Mesodermal cell (in vitro differentiated cells): ENCODE data around the gene METTL17. TPM values are rescaled to one million over a fixed set of nuclear protein-coding genes. Genes with fewer than 3 reads are reported as not detected.
A peak's percentile ranks its signal among the peaks of the same experiment; 100 is the strongest.
"Not testable (repeated sequence)": the region's sequence is repeated elsewhere in the genome, so short reads cannot be mapped to it uniquely, and the experiment has no call there.

Experiments used
- H3K27ac ChIP-seq: 2 replicates; pipeline ENCODE4 v1.7.0; 2013; ENCODE audit warnings: mild to moderate bottlenecking, low read depth, low read length, moderate library complexity; ENCODE audit not compliant: severe bottlenecking
- H3K36me3 ChIP-seq: 2 replicates; pipeline ENCODE4 v1.7.1; 2013; ENCODE audit warnings: mild to moderate bottlenecking, low read length, moderate library complexity; ENCODE audit not compliant: control insufficient read depth, insufficient read depth
- H3K4me1 ChIP-seq: one replicate; pipeline ENCODE4 v1.7.1; 2013; ENCODE audit warnings: mild to moderate bottlenecking, low read length; ENCODE audit not compliant: insufficient read depth, control insufficient read depth, poor library complexity, severe bottlenecking
- H3K4me3 ChIP-seq: 2 replicates; pipeline ENCODE4 v1.7.0; 2013; ENCODE audit warnings: low read length, control low read depth, mild to moderate bottlenecking; ENCODE audit not compliant: insufficient read depth, poor library complexity, severe bottlenecking; ENCODE audit errors: extremely low read depth
- H3K9me3 ChIP-seq: 2 replicates; pipeline ENCODE4 v1.7.1; 2013; ENCODE audit warnings: mild to moderate bottlenecking, low read length, moderate library complexity; ENCODE audit not compliant: control insufficient read depth
- WGBS, 2 experiments: methylation state at CpG; one replicate each; pipeline ENCODE4 v1.1.5; 2013; ENCODE audit warnings: missing lambda C conversion rate in 2 of 2; ENCODE audit not compliant: insufficient coverage in 2 of 2; 5-methylcytosine and 5-hydroxymethylcytosine counted together
- polyA plus RNA-seq, 2 experiments: library from polyadenylated mRNA; stranded (reverse); fragments of 50-300 nt; gene quantifications; one replicate each; pipeline ENCODE4 v1.2.3, GENCODE V29; 2013

Gene METTL17, protein sequence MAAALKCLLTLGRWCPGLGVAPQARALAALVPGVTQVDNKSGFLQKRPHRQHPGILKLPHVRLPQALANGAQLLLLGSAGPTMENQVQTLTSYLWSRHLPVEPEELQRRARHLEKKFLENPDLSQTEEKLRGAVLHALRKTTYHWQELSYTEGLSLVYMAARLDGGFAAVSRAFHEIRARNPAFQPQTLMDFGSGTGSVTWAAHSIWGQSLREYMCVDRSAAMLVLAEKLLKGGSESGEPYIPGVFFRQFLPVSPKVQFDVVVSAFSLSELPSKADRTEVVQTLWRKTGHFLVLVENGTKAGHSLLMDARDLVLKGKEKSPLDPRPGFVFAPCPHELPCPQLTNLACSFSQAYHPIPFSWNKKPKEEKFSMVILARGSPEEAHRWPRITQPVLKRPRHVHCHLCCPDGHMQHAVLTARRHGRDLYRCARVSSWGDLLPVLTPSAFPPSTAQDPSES
- 83.4 TPM for polyA plus RNA-seq (2013, experiment 1 of 2)
- polyA plus RNA-seq (2013, experiment 2 of 2), result 78.6 TPM

DNA sequence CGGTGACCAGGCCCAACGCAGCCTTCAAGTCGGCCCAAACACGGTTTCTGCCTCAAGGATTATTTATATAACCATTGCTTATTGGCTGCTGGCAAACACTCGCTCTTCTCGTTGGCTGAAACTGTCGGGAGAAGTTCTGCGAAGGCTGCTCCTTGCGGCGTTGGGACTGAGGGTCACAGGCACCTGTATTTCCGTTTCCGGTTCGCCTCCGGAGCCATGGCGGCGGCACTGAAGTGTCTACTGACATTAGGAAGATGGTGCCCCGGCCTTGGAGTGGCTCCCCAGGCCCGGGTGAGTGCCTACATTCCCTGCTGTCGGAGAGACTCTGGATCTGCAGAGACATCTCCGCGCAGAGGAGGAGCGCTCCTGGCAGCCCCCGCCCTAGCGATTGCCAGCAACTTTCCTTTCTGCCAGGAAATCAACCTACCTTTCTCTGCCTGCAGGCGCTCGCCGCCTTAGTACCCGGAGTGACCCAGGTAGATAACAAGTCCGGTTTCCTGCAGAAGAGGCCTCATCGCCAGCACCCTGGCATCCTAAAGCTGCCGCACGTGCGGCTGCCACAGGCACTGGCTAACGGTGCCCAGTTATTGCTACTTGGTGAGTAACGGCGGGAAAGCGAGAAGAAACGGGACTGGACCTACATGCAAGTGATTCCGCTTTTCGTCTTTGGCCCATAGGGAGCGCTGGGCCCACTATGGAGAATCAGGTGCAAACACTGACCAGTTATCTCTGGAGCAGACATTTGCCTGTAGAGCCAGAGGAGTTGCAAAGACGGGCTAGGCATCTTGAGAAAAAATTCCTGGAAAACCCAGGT, at the start of gene METTL17:
Gene METTL17 (plus strand): TSS at position 194 of the 814 bp plus-strand sequence. CDS start 23 bp downstream, at position 217.
- Histone ChIP-seq H3K9me3 (no peaks in the 10 kb centered on the region), H3K27ac (peak within 1 kb of the TSS; percentile 55), H3K4me3 (peak within 1 kb of the TSS; percentile 67), H3K4me1 (peaks cover 18% of the 10 kb centered on the region), H3K36me3 (peaks cover 34% of the 10 kb centered on the region)
- WGBS, 2 experiments, result 0% methylated on average over 40 to 41 of the region's 42 CpGs

DNA sequence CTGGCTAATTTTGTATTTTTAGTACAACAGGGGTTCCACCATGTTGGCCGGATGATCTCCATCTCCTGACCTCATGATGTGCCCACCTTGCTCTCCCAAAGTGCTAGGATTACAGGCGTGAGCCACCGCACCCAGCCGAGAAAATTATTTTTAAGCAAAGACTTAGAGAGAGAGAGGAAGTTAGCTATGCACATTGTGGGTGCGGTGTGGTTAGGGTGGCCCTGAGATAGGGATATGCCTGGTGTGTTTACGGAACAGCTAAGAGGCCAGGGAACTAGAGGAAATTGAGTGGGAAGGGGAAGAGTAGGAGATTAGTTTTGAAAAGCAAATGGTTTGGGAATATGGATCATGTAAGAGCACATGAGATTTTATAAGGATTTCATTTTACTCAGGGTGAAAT, 44.6 kb upstream of the METTL17 start:
- 78 to 86% methylated on average over 1 to 2 of the region's 6 CpGs for WGBS, 2 experiments
- not testable (repeated sequence) for H3K36me3 ChIP-seq, H3K4me3 ChIP-seq, H3K4me1 ChIP-seq, H3K9me3 ChIP-seq, H3K27ac ChIP-seq

DNA sequence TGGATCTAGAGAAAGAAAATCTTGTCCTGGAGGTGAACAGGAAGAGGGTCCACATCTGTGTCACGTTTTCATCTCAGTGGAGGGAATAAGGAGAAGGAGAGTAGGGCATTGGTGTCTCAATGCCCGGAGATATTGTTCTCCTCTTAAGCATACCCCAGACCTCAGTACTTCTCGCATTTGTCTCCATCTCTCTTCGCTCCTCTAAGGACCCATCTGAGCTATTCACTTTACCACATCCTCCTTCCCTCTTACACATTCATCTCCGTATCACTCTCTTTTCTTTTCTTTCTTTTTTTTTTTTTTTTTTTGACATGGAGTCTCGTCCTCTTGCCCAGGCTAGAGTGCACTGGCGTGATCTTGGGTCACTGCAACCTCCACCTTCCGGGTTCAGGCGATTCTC, 43.1 kb upstream of the METTL17 start:
- WGBS, 2 experiments, result no CpG with 5 or more reads among the region's 9 CpGs
- not testable (repeated sequence) for H3K36me3 ChIP-seq, H3K27ac ChIP-seq, H3K4me3 ChIP-seq, H3K4me1 ChIP-seq, H3K9me3 ChIP-seq

DNA sequence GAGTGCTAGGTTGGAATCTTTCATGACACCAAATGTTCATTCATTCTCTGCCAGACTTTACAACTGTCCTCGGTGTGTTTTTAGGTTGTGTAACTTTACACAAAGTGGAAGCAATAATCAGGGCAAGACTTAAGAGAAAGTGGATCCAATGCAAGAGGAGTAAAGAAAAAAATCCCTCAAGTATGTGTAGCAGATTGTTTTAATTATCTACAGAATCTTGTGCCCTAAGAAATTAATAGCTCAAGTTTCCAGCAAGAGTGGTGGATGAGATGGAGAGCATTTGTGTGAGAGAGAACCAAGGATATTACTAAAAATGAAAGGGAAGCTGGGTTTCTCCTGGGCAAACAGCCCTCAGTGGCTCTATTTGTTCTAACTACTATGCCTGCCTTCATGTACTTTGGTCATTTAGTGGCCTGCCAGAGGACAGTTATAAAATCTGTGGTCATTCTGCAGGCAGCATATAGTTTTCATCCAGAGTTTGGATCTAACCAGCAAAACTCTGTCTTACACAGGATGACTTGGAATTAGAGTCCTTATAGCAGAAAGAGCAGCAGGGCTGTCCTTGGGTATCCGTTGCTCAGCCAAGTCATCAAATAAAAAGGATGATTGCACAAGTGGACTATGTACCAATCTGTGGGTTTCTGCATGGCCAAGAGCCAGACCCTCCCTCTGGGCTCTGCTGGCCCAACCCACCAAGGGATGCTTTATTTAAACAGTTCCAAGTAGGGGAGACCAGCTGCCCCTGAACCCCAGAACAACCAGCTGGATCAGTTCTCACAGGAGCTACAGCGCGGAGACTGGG, 34.8 kb upstream of the METTL17 start, which contains the start of gene RNASE2:
Gene RNASE2 (plus strand): TSS at position 752 of the 802 bp plus-strand sequence. CDS start 285 bp downstream, outside the sequence.
- H3K9me3 ChIP-seq, H3K4me3 ChIP-seq, H3K4me1 ChIP-seq, H3K27ac ChIP-seq, H3K36me3 ChIP-seq: not testable (repeated sequence)
- WGBS, 2 experiments, result 95 to 100% methylated on average over 3 of the region's 4 CpGs

DNA sequence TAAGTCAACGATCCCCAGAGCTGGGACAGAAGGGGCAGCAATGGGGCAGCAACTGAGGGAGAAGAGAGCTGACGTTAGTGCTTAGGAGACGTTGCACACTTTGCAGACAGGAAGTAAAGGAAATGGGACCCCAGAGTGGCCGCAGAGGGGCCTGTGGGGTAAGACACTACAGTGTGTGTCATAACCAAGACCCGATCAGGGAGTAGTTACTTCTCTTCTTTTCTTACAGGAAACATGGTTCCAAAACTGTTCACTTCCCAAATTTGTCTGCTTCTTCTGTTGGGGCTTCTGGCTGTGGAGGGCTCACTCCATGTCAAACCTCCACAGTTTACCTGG, 34.3 kb upstream of the METTL17 start:
- not testable (repeated sequence) for H3K9me3 ChIP-seq, H3K27ac ChIP-seq, H3K4me1 ChIP-seq, H3K36me3 ChIP-seq, H3K4me3 ChIP-seq
- WGBS, 2 experiments, result 88 to 89% methylated on average over 3 to 5 of the region's 5 CpGs

DNA sequence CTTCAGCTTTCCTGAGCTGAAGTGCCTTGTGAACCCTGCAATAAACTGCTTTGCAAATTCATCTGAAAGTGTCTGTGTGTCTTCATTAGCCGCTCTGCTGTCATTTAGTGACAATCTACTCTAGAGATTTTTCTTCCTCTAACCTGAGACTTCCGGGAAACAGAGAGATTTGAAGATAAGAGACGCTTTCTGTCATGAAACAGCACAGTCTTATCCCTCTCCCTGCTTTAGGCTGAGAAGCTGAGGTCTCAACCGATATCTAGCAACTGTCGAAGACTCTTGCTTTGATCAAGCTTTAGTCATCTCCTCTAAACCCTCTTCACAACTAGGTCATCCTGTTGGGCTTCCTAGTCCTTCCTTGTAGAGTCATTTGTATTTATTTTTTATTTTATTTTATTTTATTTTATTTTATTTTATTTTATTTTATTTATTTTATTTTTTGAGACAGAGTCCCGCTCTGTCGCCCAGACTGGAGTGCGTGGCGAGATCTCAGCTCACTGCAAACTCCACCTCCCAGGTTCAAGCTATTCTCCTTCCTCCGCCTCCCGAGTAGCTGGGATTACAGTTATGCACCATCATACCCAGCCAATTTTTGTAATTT, 33.3 kb upstream of the METTL17 start:
- WGBS, 2 experiments, result 85 to 89% methylated on average over 4 to 5 of the region's 11 CpGs
- Histone ChIP-seq H3K4me3 (no peak overlapping the region), H3K27ac (no peak overlapping the region)

DNA sequence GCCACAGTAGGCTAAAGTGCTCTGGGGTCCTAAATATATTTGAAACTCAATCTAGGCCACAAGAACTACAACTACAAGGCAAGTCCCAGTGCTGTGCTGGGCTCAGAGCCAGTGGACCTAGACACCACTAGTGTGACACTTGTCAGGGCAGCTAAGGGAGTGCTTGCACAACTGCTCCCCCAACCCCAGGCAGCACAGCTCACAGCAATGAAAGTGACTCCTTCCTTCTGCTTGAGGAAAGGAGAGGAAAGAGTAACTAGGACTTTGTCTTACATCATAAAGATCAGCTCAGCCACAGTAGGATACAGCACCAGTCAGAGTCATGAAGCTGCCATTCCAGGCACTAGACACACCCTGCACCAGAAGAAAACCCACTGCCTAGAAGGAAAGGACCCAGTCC, 30.8 kb upstream of the METTL17 start:
- not testable (repeated sequence) for H3K27ac ChIP-seq, H3K36me3 ChIP-seq, H3K4me3 ChIP-seq, H3K4me1 ChIP-seq, H3K9me3 ChIP-seq

More for the DNA sequence above, 33.3 kb upstream of the METTL17 start:
- Histone ChIP-seq H3K4me1 (no peaks in the 10 kb centered on the region), H3K36me3 (no peaks in the 10 kb centered on the region), H3K9me3 (no peaks in the 10 kb centered on the region)

DNA sequence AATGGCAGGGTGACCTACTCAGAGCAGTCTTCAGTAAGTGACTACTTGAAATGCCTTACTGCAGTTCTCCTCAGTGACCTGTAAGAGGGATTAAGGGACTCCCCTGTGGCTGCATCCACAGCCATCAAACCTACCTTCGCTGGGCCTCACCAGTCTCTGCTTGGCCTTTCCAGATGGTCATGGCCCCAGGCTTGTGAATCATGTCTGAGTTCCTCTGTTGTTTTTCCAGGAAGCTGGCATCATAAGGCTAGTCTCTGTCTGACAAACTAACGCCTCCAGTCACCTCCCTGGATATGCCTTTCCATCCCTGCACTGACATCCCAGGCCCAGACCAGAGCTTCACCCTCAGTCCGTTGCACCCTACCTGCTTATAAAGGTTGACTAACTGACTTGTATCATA, 20.4 kb upstream of the METTL17 start:
- Histone ChIP-seq H3K4me3 (no peak overlapping the region), H3K36me3 (no peaks in the 10 kb centered on the region), H3K27ac (no peak overlapping the region), H3K4me1 (peaks cover 21% of the 10 kb centered on the region), H3K9me3 (no peaks in the 10 kb centered on the region)
- 93 to 100% methylated on average over 2 to 3 of the region's 3 CpGs for WGBS, 2 experiments

DNA sequence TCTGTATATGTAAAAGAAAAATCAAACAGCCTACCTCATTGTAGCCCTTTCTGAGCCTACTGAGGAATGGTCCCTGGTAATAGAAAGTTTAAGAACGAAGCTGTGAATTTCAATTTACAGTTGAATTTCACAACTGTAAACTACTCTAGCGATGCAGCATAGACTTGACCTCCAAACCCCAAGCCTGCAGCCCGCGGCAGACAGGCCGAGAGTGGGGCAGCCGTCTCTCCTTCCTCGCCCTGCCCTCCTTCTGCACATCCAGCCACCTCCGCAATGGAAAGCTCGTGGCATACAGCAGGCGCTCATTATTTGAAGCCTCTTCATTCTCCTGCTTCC, 19.2 kb upstream of the METTL17 start:
- WGBS, 2 experiments, result 54 to 84% methylated on average over 6 of the region's 10 CpGs
- Histone ChIP-seq H3K4me1 (peaks cover 27% of the 10 kb centered on the region), H3K36me3 (no peaks in the 10 kb centered on the region), H3K4me3 (peak overlapping the region; percentile 63), H3K27ac (no peak overlapping the region), H3K9me3 (no peaks in the 10 kb centered on the region)

DNA sequence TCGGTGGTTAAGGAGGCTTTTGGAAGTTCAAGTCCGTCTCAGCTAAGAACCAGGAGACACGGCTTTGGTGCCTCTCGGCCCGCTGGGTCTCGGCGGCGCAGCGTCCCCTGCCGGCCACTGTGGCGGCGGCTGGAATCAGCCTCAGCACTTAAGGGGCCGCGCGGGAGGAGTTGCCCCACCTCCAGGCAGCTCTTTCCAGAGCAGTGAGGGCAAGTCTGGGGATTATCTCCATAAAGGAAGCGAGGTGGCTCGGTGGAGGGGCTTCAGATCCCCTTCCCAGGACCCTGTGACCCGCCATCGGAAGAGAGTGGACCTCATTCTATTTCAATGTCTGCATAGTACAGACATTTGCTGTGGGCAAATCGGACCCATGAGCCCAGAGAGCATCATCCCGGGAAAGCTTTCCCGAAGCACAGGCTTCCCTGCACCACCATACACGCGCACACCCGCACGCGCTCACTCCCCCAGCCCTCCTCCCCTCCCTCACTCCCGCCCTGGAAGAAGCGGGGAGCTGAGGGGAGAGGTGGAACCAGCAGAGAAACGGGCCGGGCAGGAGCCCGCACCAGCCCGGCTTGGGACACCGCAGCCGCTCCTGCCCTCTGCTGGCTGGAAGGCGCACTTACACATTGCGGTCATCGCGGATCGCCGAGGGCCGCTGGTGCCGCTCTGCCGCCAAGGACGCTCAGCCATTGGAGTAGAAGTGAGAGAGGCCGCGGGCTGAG, 18.6 kb upstream of the METTL17 start:
- no peaks in the 10 kb centered on the region for H3K36me3 ChIP-seq
- peak overlapping the region; percentile 80 for H3K27ac ChIP-seq
- H3K4me1 ChIP-seq, result peaks cover 27% of the 10 kb centered on the region
- H3K4me3 ChIP-seq, result peak overlapping the region; percentile 63
- 0 to 1% methylated on average over 24 to 31 of the region's 47 CpGs for whole genome bisulfite sequencing, 2 experiments
- H3K9me3 ChIP-seq, result no peaks in the 10 kb centered on the region
